HCT116 (cell line): ENCODE measurements around the gene THOP1. TPM values are rescaled to one million over a fixed set of nuclear protein-coding genes. Genes with fewer than 3 reads are reported as not detected.

ENCODE experiments used
- ATAC-seq: fragments of 200-7000 bp; cut with Tn5 transposase; 2 replicates; pipeline ENCODE4 v1.9.1; 2020; ENCODE audit warnings: mild to moderate bottlenecking, moderate library complexity
- BruUV-seq: library from RNA; stranded (reverse); fragments of 400-500 nt; replicated peaks from 2 replicates; lab custom pipeline; 2021; lab: Mats Ljungman, UMichigan
- CTCF ChIA-PET: fragments of 300-600 bp; sonication (Branson Sonifier 250); formaldehyde crosslinking; loops from one replicate; lab custom pipeline; 2021; ENCODE audit warnings: antibody characterized with exemption; lab: Charles Lee
- POLR2A ChIA-PET: fragments of 300-600, 350-600 bp; sonication (Branson Sonifier 250); formaldehyde crosslinking; loops from one replicate; lab custom pipeline; 2021; ENCODE audit warnings: antibody characterized with exemption; lab: Charles Lee
- RAD21 ChIA-PET, 2 experiments: fragments of 300-600 bp; sonication (Branson Sonifier 250); formaldehyde crosslinking; loops; one replicate each; lab custom pipeline; 2023; ENCODE audit warnings: low total read pairs in 2 of 2; ENCODE audit not compliant: uncharacterized antibody in 2 of 2, unreplicated experiment in 2 of 2, low non-redundant PET in 1 of 2; lab: Charles Lee
- DNase-seq: peaks from one replicate; pipeline ENCODE4 v3.0.0-alpha.2; 2010; ENCODE audit warnings: low read depth, low spot score
- H2AFZ ChIP-seq: fragments of 200-600 bp; shearing (Covaris generic), sonication (generic); 2 replicates; pipeline ENCODE4 v1.6.1; 2017; ENCODE audit warnings: low read depth, mixed run types, mixed read lengths, antibody characterized with exemption, low read length; ENCODE audit not compliant: poor library complexity, severe bottlenecking
- H3K27ac ChIP-seq: 2 replicates; pipeline ENCODE4 v1.5.1; 2012; ENCODE audit warnings: low read depth, low read length
- H3K27me3 ChIP-seq: fragments of 200-600 bp; sonication (generic); 2 replicates; pipeline ENCODE4 v1.6.1; 2016; ENCODE audit warnings: mixed run types, low read length, mixed read lengths; ENCODE audit not compliant: insufficient read depth
- H3K36me3 ChIP-seq, 2 experiments: fragments of 200-500 bp in 1 of 2; fragments of 200-600 bp in 1 of 2; sonication (Bioruptor generic) in 1 of 2; sonication (generic) in 1 of 2; 2 replicates each; pipeline versions ENCODE4 v1.5.1 to v1.6.1; 2014 to 2016; ENCODE audit warnings: low read length in 2 of 2, inconsistent platforms in 1 of 2, mixed read lengths in 1 of 2, mixed run types in 1 of 2; ENCODE audit not compliant: insufficient read depth in 2 of 2, control insufficient read depth in 1 of 2
- H3K4me1 ChIP-seq, 2 experiments: fragments of 200-600 bp in 1 of 2; sonication (generic) in 1 of 2; 2 replicates each; pipeline versions ENCODE4 v1.5.1 to v1.6.1; 2012 to 2017; ENCODE audit warnings: low read length in 2 of 2, inconsistent platforms in 1 of 2, mild to moderate bottlenecking in 1 of 2, mixed read lengths in 1 of 2, mixed run types in 1 of 2, moderate library complexity in 1 of 2; ENCODE audit not compliant: insufficient read depth in 2 of 2, control insufficient read depth in 1 of 2
- H3K4me2 ChIP-seq: fragments of 200-600 bp; sonication (generic); 2 replicates; pipeline ENCODE4 v1.6.1; 2017; ENCODE audit warnings: mixed run types, low read length, mixed read lengths
- H3K4me3 ChIP-seq, 2 experiments: fragments of 200-600 bp in 1 of 2; sonication (generic) in 1 of 2; replicated peaks in 1 of 2; 2 replicates each; pipeline ENCODE4 v1.5.1; 2011 to 2016; ENCODE audit warnings: low read length in 2 of 2, control low read depth in 1 of 2, low read depth in 1 of 2, mild to moderate bottlenecking in 1 of 2, mixed read lengths in 1 of 2, mixed run types in 1 of 2
- H3K79me2 ChIP-seq: fragments of 200-600 bp; sonication (generic); 2 replicates; pipeline ENCODE4 v1.6.1; 2017; ENCODE audit warnings: mild to moderate bottlenecking, mixed run types, low read length, moderate library complexity, mixed read lengths; ENCODE audit not compliant: insufficient read depth
- H3K9ac ChIP-seq: fragments of 200-600 bp; sonication (generic); 2 replicates; pipeline ENCODE4 v1.6.1; 2016; ENCODE audit warnings: low read length, mixed read lengths
- H3K9me2 ChIP-seq: fragments of 200-600 bp; sonication (generic), shearing (Covaris generic); 2 replicates; pipeline ENCODE4 v1.6.1; 2017; ENCODE audit warnings: mixed run types, mild to moderate bottlenecking, moderate library complexity; ENCODE audit not compliant: insufficient read depth
- H3K9me3 ChIP-seq, 2 experiments: fragments of 200-500 bp in 1 of 2; fragments of 200-600 bp in 1 of 2; sonication (Bioruptor generic) in 1 of 2; sonication (generic) in 1 of 2; 2 replicates each; pipeline ENCODE4 v1.6.1; 2014 to 2017; ENCODE audit warnings: low read length in 2 of 2, mixed read lengths in 2 of 2, inconsistent platforms in 1 of 2, low read depth in 1 of 2, mild to moderate bottlenecking in 1 of 2, mixed run types in 1 of 2, moderate library complexity in 1 of 2; ENCODE audit not compliant: control insufficient read depth in 1 of 2, insufficient read depth in 1 of 2
- H4K20me1 ChIP-seq: fragments of 200-600 bp; sonication (generic), shearing (Covaris generic); 2 replicates; pipeline ENCODE4 v1.6.1; 2017; ENCODE audit warnings: mixed run types, mild to moderate bottlenecking, moderate library complexity; ENCODE audit not compliant: insufficient read depth
- CBX3 ChIP-seq: IDR thresholded peaks from 2 replicates; pipeline ENCODE4 v1.6.1; 2012; ENCODE audit warnings: low read depth
- CTCF ChIP-seq, 3 experiments: fragments of 200-600 bp in 1 of 3; sonication (generic) in 1 of 3; IDR thresholded peaks in 2 of 3; conservative IDR thresholded peaks in 1 of 3; 2 replicates each; pipeline ENCODE4 v1.5.1; 2012 to 2017; ENCODE audit warnings: low read depth in 2 of 3, low read length in 2 of 3, antibody characterized with exemption in 1 of 3, borderline replicate concordance in 1 of 3, control low read depth in 1 of 3, mild to moderate bottlenecking in 1 of 3, mixed read lengths in 1 of 3, mixed run types in 1 of 3, moderate library complexity in 1 of 3; ENCODE audit not compliant: insufficient read depth in 1 of 3
- ELF1 ChIP-seq: IDR thresholded peaks from 2 replicates; pipeline ENCODE4 v1.6.1; 2012; ENCODE audit warnings: low read depth, borderline replicate concordance
- JUND ChIP-seq: IDR thresholded peaks from 2 replicates; pipeline ENCODE4 v1.6.1; 2012
- POLR2A ChIP-seq: IDR thresholded peaks from 2 replicates; pipeline ENCODE4 v1.7.0; 2011; ENCODE audit warnings: borderline replicate concordance; ENCODE audit not compliant: insufficient read depth, insufficient read length; ENCODE audit errors: extremely low read depth
- SRF ChIP-seq: IDR thresholded peaks from 2 replicates; pipeline ENCODE4 v1.6.1; 2012; ENCODE audit warnings: low read depth
- ZBTB33 ChIP-seq: IDR thresholded peaks from 2 replicates; pipeline ENCODE4 v1.6.1; 2011; ENCODE audit warnings: mild to moderate bottlenecking, low read length, moderate library complexity; ENCODE audit not compliant: insufficient replicate concordance; ENCODE audit errors: extremely low read depth
- intact Hi-C: fragments of 100-400 bp; cut with micrococcal nuclease; formaldehyde crosslinking; loops from 2 replicates; pipeline ENCODE4 v1.10.0; 2022
- total RNA-seq: library from RNA; stranded (reverse); gene quantifications from one replicate; pipeline ENCODE4 v1.2.1, GENCODE V29; 2021; ENCODE audit not compliant: unreplicated experiment

The THOP1 gene
- total RNA-seq, 1 experiment from 2014 or later, result 201 TPM

GRCh38 chr19:2763687-2764086 lies 21.6 kb upstream of the THOP1 start:
- no peak overlapping the region for H2AFZ ChIP-seq
- no TSS peak for BruUV-seq
- H3K9me3 ChIP-seq, result no peaks in the 10 kb centered on the region
- H3K27ac ChIP-seq, result no peak overlapping the region
- H4K20me1 ChIP-seq, result no peaks in the 10 kb centered on the region
- no peak for ATAC-seq
- ChIA-PET RAD21 (no interaction called here), CTCF (no interaction called here), POLR2A (no interaction called here)
- H3K4me3 ChIP-seq, result no peak overlapping the region
- H3K27me3 ChIP-seq, result no peaks in the 10 kb centered on the region
- no peaks in the 10 kb centered on the region for H3K9me2 ChIP-seq
- H3K36me3 ChIP-seq, result peaks cover 30 to 43% of the 10 kb centered on the region in 2 experiments; a peak in 3 of 4 replicates
- no peak overlapping the region for H3K9ac ChIP-seq
- no peaks in the 10 kb centered on the region for H3K4me1 ChIP-seq
- no peak for DNase-seq
- intact Hi-C loops, result no loop called here
- peaks cover 21% of the 10 kb centered on the region for H3K79me2 ChIP-seq
- H3K4me2 ChIP-seq, result no peak overlapping the region
- no peak for TF ChIP-seq SRF
- TF ChIP-seq ZBTB33, result no peak
- TF ChIP-seq JUND, result no peak
- TF ChIP-seq CTCF (IDR thresholded peaks at IDR 0.05 in 2 of 3, conservative IDR thresholded peaks at IDR 0.05 in 1 of 3; ENCODE audit: borderline replicate concordance in 1 of 3, insufficient read depth in 1 of 3, low read depth in 2 of 3, low read length in 2 of 3), result no peak
- no peak for TF ChIP-seq CBX3
- TF ChIP-seq POLR2A, result no peak

GRCh38 chr19:2764945-2765344 lies 20.4 kb upstream of the THOP1 start:
- no peak overlapping the region for H3K4me3 ChIP-seq
- H3K4me2 ChIP-seq, result no peak overlapping the region
- TF ChIP-seq ELF1, result no peak
- TF ChIP-seq CBX3, result no peak
- no peaks in the 10 kb centered on the region for H3K9me3 ChIP-seq
- H4K20me1 ChIP-seq, result no peaks in the 10 kb centered on the region
- peaks cover 30 to 35% of the 10 kb centered on the region in 2 experiments; a peak in 3 of 4 replicates for H3K36me3 ChIP-seq
- H3K27ac ChIP-seq, result no peak overlapping the region
- H3K4me1 ChIP-seq, result no peaks in the 10 kb centered on the region
- intact Hi-C loops, result no loop called here
- ATAC-seq (no peak), DNase-seq (no peak)
- no TSS peak for BruUV-seq
- H2AFZ ChIP-seq, result no peak overlapping the region
- no peaks in the 10 kb centered on the region for H3K27me3 ChIP-seq
- POLR2A ChIA-PET, result no interaction called here
- RAD21 ChIA-PET, result no interaction called here
- peaks cover 33% of the 10 kb centered on the region for H3K79me2 ChIP-seq
- H3K9me2 ChIP-seq, result no peaks in the 10 kb centered on the region
- no peak overlapping the region for H3K9ac ChIP-seq
- CTCF ChIA-PET, result no interaction called here
